H1 (cell line): ENCODE data around the gene MGST2. TPM values are rescaled to one million over a fixed set of nuclear protein-coding genes. Genes with fewer than 3 reads are reported as not detected.

Source experiments
- BACH1 ChIP-seq: IDR thresholded peaks from 2 replicates; pipeline ENCODE4 v1.6.1; 2012; ENCODE audit warnings: low read length, improper control_type of control experiment
- KDM4A ChIP-seq: IDR thresholded peaks from one replicate; pipeline ENCODE4 v1.7.1; 2012; ENCODE audit warnings: low read depth, mild to moderate bottlenecking, moderate library complexity, low read length, inconsistent platforms; ENCODE audit not compliant: severe bottlenecking
- polyA plus RNA-seq, 7 experiments: library from polyadenylated mRNA; depleted of rRNA in 3 of 7; stranded (reverse) in 5 of 7; unstranded in 2 of 7; fragments of >200 nt in 5 of 7; fragments of 200-250 nt in 2 of 7; gene quantifications; 1 replicate in 5 of 7; 2 replicates in 1 of 7; 4 replicates in 1 of 7; pipeline versions ENCODE4 v1.2.1 to v1.2.3, GENCODE V29; 2011 to 2013; ENCODE audit warnings: missing spikeins in 2 of 7, mixed read lengths in 2 of 7
- total RNA-seq: library from RNA; stranded (reverse); fragmentation: NEBNext Ultra II Directional; extraction: Animal tissue kit (Norgen Biotek cat#: 25700); gene quantifications from 2 replicates; pipeline ENCODE4 v1.2.1, GENCODE V29; 2021
- TF ChIP-seq, protein P1 (sequence below): IDR thresholded peaks from 2 replicates; pipeline ENCODE4 v1.6.1; 2011; ENCODE audit warnings: low read length, improper control_type of control experiment
- TF ChIP-seq, protein P2 (sequence below): IDR thresholded peaks from 2 replicates; pipeline ENCODE4 v1.6.1; 2012; ENCODE audit warnings: inconsistent platforms

MGST2 gene
- total and polyA plus RNA-seq, 2 of the 8 experiments (the other 6 are each of a cell fraction or from before 2014, with no cell fraction given), result 8.0 to 13.6 TPM

- TF ChIP-seq BACH1 (no peak), KDM4A (no peak)
- TF ChIP-seq, protein P1, sequence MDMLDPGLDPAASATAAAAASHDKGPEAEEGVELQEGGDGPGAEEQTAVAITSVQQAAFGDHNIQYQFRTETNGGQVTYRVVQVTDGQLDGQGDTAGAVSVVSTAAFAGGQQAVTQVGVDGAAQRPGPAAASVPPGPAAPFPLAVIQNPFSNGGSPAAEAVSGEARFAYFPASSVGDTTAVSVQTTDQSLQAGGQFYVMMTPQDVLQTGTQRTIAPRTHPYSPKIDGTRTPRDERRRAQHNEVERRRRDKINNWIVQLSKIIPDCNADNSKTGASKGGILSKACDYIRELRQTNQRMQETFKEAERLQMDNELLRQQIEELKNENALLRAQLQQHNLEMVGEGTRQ, result no peak
- TF ChIP-seq, protein P2, sequence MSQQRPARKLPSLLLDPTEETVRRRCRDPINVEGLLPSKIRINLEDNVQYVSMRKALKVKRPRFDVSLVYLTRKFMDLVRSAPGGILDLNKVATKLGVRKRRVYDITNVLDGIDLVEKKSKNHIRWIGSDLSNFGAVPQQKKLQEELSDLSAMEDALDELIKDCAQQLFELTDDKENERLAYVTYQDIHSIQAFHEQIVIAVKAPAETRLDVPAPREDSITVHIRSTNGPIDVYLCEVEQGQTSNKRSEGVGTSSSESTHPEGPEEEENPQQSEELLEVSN, result no peak
Observed at GRCh38 chr4:139728146-139728545, 62.5 kb downstream of the MGST2 start (continued).
